Measurements from ENCODE around the gene PIWIL1. TPM values are rescaled to one million over a fixed set of nuclear protein-coding genes. Genes with fewer than 3 reads are reported as not detected.

PIWIL1 gene
- polyA plus RNA-seq, 3 donors: not detected

DNA sequence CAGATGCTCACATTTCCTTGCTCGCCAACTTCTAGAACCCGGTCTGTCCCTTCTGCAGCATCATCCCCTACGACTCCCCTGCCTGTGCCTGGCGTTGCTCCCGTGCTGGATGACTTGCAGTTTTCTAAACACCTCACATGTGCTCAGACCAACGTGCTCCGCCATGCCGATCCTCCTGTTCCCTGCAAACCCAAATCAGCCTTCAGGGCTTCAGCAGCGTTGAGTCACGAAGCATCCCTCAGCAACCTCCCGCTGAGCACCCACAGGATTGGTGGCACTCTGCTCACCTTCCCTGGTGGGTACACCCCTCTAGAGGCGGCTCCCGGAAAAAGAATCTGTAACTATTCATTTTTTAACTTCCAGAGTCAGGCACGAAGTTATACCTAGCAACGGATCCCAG, 2.8 kb upstream of the PIWIL1 start:
- no peak overlapping the region for H3K27ac ChIP-seq (ENCODE audit: low read depth, low read length)
- 32 to 48% (median 41%) methylated on average over 15 of the region's 15 CpGs for WGBS, 3 donors

GRCh38 chr12:130335517-130336392, 1.9 kb upstream of the PIWIL1 start:
- WGBS, 3 donors: 47 to 49% (median 47%) methylated on average over 15 of the region's 15 CpGs
- H3K27ac ChIP-seq (ENCODE audit: low read depth, low read length): no peak overlapping the region

- no peak overlapping the region for H3K27ac ChIP-seq (ENCODE audit: low read depth, low read length)
- 65 to 78% (median 67%) methylated on average over 31 to 33 of the region's 33 CpGs for WGBS, 3 donors
These were observed 782 bp upstream of the PIWIL1 start for GRCh38 chr12:130336723-130337487.

- 11 to 21% (median 15%) methylated on average over 62 to 82 of the region's 82 CpGs for WGBS, 3 donors
These were observed 1.3 kb downstream of the PIWIL1 start for GRCh38 chr12:130338794-130339601.

DNA sequence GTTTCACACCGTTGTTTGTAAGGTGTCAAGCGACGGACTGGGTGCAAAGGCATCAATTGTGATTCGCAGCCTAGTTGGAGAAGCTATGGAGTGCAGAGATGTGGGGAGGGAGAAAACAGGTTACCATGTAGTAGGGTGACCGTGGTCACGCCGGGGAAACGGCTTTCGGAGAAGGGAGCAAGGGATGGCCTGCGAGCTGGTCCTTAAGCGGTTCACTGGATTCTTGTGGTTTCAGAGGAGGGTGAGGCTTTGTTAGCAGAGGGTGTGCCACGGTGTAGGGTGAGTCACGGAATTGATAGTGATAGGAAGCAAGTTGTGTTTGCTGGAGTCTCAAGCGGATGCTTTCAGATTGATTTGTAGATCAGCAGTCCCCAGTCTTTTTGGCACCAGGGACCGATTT, 2.3 kb downstream of the PIWIL1 start:
- WGBS, 3 donors: 50 to 53% (median 50%) methylated on average over 15 of the region's 15 CpGs
- no peak overlapping the region for H3K27ac ChIP-seq (ENCODE audit: low read depth, low read length)

More at GRCh38 chr12:130338794-130339601, 1.3 kb downstream of the PIWIL1 start:
- H3K27ac ChIP-seq (ENCODE audit: low read depth, low read length): no peak overlapping the region

DNA sequence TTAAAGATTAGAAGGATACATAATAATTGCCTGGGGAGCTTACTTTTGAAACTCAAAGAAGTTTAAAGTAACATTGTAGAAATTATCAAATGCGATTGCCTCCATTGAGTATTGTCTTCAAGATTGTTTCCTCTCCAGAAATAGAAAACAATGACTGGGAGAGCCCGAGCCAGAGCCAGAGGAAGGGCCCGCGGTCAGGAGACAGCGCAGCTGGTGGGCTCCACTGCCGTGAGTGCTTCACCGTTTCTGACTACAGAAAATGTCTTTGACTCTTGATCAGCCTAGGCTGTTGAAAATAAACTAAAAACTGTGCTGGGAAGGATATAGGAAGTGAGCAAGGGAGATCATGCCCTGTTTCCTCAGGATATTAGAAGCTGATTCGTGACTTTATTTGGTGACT, 4.8 kb downstream of the PIWIL1 start:
- 44 to 68% (median 45%) methylated on average over 8 of the region's 8 CpGs for WGBS, 3 donors

DNA sequence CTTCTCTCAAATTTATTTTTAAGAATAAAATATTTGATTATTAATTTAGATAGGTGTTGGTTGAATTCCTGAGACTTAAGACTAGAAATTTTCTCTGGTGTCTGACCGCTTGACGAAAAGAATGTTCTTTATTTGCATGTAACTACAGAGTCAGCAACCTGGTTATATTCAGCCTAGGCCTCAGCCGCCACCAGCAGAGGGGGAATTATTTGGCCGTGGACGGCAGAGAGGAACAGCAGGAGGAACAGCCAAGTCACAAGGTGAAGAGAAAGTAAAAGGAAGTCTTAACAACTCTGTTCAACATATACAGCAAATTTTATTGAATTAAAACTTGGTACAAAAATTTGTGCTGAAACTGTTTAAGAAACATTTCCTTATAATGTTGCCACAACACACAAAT, 5.2 kb downstream of the PIWIL1 start:
- H3K27ac ChIP-seq (ENCODE audit: low read depth, low read length): no peak overlapping the region
- 69 to 77% (median 73%) methylated on average over 5 of the region's 5 CpGs for WGBS, 3 donors

More for the DNA sequence above, 4.8 kb downstream of the PIWIL1 start:
- no peak overlapping the region for H3K27ac ChIP-seq (ENCODE audit: low read depth, low read length)

- no peak overlapping the region for H3K27ac ChIP-seq (ENCODE audit: low read depth, low read length)
These were observed 6.8 kb downstream of the PIWIL1 start for GRCh38 chr12:130344529-130344928.

- 77 to 97% (median 89%) methylated on average over 1 of the region's 1 CpG for WGBS, 3 donors
- no peak overlapping the region for H3K27ac ChIP-seq (ENCODE audit: low read depth, low read length)
These were observed 7.6 kb downstream of the PIWIL1 start for GRCh38 chr12:130345292-130345691.

- 52 to 69% (median 64%) methylated on average over 7 of the region's 7 CpGs for WGBS, 3 donors
These were observed 9.9 kb downstream of the PIWIL1 start for GRCh38 chr12:130347588-130347987.

GRCh38 chr12:130350715-130351114, 13.0 kb downstream of the PIWIL1 start:
- 31 to 52% (median 40%) methylated on average over 2 of the region's 2 CpGs for WGBS, 3 donors
- H3K27ac ChIP-seq (ENCODE audit: low read depth, low read length): no peak overlapping the region

More at GRCh38 chr12:130347588-130347987, 9.9 kb downstream of the PIWIL1 start:
- H3K27ac ChIP-seq (ENCODE audit: low read depth, low read length): no peak overlapping the region

DNA sequence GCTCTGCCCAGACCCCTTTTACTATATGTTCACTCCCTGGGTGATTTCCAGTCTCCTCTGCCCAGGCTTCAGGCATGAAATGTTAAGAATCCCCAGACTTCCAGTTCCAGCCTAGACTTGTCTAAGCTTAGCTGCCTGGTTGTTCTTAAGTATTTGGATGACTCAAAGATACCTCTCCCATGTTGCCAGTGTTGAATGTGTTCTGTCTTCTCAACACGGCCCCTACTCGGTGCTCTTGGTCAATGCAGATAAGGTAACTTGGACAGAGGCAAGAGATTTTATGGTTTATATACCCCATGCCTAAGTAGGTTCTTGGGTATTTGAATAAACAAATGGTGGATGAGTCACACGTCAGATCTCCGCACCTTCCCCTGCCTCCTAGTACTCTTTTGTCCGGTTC, 13.6 kb downstream of the PIWIL1 start:
- no peak overlapping the region for H3K27ac ChIP-seq (ENCODE audit: low read depth, low read length)
- WGBS, 3 donors: 63 to 86% (median 81%) methylated on average over 5 of the region's 5 CpGs

DNA sequence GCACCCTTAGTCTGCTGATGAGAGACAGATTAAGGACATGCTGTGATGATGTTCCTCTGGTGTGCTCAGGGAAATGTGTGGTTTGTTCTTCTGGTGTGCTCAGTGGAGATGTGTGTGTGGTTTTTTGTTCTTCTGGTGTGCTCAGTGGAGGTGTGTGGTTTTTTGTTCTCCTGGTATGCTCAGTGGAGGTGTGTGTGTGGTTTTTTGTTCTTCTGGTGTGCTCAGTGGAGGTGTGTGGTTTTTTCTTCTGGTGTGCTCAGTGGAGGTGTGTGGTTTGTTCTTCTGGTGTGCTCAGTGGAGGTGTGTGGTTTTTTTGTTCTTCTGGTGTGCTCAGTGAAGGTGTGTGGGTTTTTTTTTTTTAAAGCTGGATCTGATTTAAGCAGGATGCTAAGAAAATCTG, 15.4 kb downstream of the PIWIL1 start:
- H3K27ac ChIP-seq (ENCODE audit: low read depth, low read length): no peak overlapping the region

- H3K27ac ChIP-seq (ENCODE audit: low read depth, low read length): no peak overlapping the region
- 51 to 71% (median 62%) methylated on average over 7 of the region's 7 CpGs for whole genome bisulfite sequencing, 3 donors
These were observed 16.7 kb downstream of the PIWIL1 start for GRCh38 chr12:130354407-130354806.

DNA sequence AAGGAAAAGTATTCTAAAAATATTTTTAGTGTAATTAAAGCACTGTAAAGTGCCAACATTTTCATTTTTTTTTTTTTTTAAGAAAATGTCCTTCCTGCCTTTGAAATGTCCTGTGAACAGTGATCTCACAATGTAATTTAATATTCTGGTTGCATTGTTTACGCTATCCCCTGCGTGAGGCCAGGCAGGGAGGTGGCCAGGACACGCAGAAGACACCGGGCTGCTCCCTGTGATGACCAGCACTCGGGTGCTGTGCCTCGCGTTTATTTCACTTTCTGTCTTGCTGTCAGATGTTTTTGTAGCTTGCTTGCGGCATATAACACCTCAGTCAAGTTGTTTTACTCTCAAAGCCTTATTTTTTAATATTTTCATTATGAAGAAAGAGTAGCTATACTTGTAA, 18.5 kb downstream of the PIWIL1 start:
- no peak overlapping the region for H3K27ac ChIP-seq (ENCODE audit: low read depth, low read length)
- 43 to 53% (median 45%) methylated on average over 8 of the region's 8 CpGs for WGBS, 3 donors

- WGBS, 3 donors: 46 to 63% (median 55%) methylated on average over 8 of the region's 8 CpGs
These were observed 19.6 kb downstream of the PIWIL1 start for GRCh38 chr12:130357241-130357640.

DNA sequence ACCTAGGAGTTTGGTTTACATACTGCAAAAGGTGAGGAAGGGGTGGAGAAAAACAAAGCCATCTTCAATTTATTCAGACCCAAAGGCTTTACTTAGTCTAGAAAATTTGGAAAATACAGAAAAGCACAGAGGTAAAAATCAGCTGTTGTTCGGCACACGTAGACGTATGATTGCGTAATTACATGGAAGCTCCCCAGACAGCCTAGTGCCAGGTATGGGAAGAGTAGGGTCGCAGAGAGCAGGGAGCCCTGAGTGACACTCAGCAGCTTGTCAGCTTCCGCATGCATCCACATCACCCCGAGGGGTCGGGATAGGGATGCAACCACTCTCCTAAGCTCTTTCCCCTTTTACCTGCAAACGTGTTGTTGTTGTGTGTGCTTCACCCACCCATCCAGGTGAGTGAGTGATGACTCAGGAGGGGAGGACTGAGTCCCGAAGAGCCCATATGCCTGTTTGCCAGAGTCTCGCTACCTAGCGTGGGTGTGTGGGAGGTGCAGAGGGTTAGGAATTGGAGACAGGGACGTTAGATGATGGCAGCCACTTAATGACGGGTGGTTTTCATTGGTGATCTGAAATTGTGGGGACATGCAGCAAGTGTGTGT, 20.1 kb downstream of the PIWIL1 start:
- 42 to 63% (median 63%) methylated on average over 14 of the region's 14 CpGs for WGBS, 3 donors
- H3K27ac ChIP-seq (ENCODE audit: low read depth, low read length): no peak overlapping the region

More at GRCh38 chr12:130357241-130357640, 19.6 kb downstream of the PIWIL1 start:
- no peak overlapping the region for H3K27ac ChIP-seq (ENCODE audit: low read depth, low read length)

- 66 to 81% (median 79%) methylated on average over 5 of the region's 5 CpGs for WGBS, 3 donors
- H3K27ac ChIP-seq (ENCODE audit: low read depth, low read length): no peak overlapping the region
These were observed 24.4 kb downstream of the PIWIL1 start for GRCh38 chr12:130362060-130362459.

Measured in adipose tissue (tissue), 3 donors.